ENCODE data around the gene RNASEH1.
A peak's percentile ranks its signal among the peaks of the same experiment; 100 is the strongest.

RNASEH1 gene

DNA sequence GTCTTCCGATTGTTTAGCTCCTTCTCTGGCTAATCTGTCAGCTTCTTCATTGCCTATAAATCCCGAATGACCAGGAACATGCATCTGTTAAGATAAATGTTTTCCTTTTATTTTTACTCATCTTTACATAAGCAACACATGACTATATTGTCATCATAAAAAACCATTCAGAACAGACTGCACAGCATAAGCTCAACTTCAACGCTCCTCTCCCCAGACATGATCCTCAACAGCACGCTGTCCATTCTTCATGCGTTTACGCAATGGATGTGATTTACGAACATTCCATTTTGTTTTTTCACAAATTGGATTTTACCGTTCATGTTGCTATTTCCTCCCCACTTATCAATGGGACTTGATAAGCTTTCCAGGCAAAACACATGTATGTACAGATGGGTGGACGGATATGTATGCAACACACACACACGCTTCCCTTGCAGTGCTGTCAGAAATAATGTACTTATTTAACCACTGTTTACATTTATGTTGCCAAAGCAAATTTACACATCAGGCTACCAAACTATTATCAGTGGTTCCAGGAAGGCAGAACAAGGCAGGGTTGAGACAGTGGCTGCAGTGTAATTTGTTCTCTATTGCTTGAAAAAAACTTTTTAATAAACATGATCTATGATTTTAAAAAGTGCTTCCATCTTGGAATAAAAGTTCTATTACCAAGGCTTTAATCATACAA lies 12.2 kb downstream of the RNASEH1 start:
- DNase-seq = no peak

- DNase-seq = no peak
These were observed 15.0 kb downstream of the RNASEH1 start for GRCh38 chr2:3543023-3543683.

- DNase-seq = no peak
These were observed 16.0 kb downstream of the RNASEH1 start for GRCh38 chr2:3542107-3542506.

DNA sequence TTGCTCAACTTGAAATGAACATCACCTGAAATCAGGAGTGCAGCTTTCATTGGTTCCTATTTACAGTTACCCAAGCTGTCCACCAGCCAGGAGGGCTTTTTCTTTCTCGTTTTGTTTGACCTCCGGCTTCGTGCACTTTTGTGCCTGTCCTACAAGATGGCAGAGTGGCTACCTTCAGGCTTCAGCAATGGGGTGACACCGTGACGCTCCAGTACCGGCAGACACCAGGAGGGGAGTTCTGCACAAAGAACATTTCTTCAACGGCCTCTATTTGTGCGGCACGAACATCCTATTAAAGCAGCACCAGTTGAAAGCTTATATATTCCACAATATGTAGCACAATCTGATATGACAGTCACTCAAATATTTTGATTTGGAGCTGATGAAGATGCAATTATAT lies 18.3 kb downstream of the RNASEH1 start:
- no peak for DNase-seq

GRCh38 chr2:3536682-3537632 lies 21.2 kb downstream of the RNASEH1 start:
- DNase-seq = peak in 1 of 2 experiments; percentile 32

DNA sequence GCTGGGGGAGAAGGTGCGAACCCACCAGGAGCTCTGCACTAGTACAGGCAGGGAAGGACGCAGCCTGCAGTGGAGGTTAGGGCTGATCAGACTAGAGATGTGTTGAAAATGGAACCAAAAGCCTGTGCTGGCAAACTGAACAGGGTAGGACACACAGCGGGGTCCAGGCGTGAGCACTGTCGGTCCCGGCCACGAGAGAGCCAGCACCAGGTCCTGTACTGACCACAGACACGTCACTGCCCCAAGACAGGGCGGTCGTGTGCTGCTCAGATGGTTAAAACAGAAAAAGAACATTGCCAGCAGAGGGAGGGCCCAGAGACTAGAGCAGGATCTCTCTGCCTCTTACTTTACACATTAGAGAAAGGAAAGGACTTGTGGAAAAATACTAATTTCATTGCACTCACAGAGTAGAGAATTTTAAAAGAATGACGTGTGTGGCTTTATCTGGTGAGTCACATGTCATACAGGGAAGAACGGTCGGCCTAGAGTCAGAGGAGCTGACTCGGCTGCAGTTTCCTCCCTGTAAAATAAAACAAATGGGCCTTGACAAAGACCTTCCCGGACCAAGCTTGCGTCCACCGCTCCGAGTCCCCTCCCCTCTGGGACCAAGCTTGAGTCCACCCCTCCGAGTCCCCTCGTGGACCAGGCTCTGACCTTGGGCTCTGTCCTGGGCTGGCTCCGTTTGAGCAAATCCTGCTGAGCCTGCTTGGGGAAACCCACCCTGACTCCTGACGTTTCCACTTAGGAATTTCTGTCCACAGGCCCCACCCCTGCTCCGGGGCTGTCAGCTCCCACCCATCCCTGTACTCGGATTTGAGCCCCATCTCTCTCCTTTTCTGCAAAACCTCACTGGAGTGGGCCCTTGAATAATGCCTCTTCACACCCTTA lies 22.1 kb downstream of the RNASEH1 start:
- no peak for DNase-seq

- DNase-seq = no peak
These were observed 22.7 kb downstream of the RNASEH1 start for GRCh38 chr2:3535467-3535793.

DNA sequence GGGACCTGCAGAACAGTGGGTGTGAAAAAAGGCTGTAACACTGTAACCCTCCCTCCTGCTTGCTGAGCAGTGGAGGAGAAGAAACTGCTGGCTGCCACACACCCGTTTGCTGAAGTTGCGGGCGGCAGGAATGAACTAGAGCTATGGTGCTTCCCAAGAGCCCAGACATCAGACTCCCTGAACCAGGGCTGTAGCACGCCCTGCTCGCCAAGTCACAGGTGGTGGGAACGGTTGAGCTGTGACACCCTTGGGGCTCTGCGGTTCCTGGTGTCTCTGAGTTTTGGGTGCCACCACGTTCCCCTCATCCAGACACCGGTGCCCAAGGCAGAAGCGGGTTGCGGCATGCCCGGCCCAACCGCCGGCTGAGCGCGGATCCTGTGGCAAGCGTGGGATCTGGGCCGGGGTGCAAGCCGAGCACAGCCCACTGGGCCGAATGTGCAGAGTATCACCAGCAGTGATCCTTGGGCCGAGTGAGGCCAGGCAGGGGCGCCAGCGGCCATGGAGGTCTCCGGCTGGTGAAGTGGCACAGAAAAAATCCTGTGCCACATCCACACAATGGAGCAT lies 23.8 kb downstream of the RNASEH1 start:
- no peak for DNase-seq

DNA sequence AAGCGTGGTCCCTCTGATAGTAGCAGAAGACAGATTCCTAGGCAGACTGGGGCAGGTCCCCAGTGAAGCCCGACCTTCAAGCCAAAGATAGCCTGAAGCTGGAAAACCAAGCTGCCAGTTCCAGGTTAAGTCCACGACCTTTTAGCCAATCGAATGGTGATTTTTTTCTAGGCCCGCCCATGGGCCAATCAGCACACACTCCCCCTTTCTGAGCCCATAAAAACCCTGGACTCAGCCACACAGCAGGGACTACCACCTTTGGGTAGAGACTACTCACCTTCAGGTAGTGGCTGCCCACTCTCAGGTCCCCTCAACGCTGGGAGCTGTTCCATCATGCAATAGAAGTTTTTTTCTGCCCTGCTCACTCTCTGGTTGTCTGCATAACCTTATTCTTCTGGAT lies 24.3 kb downstream of the RNASEH1 start:
- no peak for DNase-seq

DNA sequence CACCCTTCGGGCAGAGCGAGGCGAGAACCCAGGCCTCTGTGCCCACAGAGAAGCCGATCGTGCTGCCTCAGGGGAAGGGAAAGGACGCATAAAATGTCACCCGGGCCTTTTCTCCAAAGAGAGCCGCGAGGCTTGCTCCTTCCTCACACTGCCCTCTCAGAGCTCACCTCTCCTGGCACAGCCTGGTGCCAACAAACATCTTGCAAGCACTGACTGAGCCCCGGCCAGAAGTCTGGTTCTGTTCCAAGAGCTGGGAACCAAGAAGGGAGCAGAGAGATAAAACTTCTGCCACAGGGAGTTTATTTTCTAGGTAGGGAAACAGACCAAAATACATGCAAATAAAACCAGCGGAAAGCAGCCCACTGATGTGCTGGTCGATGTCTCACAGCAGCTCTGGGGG lies 25.2 kb downstream of the RNASEH1 start:
- DNase-seq = no peak

GRCh38 chr2:3529316-3530025 lies 28.7 kb downstream of the RNASEH1 start:
- DNase-seq = no peak

DNA sequence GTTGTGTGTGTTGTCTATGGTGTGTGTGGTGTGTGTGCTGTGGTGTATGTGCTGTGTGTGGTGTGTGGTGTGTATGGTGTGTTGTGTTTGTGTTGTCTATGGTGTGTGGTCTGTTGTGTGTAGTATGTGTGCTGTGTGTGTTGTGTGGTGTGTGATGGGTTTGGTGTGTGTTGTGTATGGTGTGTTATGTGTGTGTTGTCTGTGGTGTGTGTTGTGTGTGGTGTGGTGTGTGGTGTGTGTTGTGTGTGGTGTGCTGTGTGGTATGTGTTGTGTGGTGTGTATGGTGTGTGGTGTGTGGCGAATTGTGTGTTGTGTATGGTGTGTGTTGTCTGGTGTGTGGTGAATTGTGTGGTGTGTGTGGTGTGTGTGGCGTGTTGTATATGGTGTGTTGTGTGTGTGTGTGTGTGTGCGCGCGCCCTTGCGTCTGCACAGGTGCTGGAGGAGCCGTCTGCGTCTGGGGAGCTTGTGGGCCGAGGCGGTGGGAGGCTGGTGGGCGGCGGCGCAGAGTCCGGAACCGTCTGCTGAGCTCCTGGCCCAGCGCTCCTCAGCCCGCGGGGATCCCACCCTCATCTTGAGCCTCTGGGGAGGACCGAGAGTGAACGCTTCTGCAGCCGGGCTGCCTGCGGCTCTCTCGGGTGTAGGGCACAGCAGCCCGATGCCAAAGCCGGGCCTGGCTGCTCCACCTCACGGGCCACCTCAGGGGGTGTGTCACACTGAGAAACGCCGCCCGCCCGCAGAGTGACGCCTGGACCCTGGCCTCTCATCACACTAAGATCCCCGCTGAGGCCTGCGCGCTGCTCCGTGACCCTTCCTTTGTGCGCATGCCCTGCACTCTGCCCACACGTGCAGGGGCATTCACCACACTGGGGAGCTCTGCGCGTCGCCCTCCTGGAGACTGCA lies 30.0 kb downstream of the RNASEH1 start:
- DNase-seq = no peak

- DNase-seq = no peak
These were observed 31.3 kb downstream of the RNASEH1 start for GRCh38 chr2:3526871-3527270.

GRCh38 chr2:3523551-3524041 lies 34.5 kb downstream of the RNASEH1 start:
- no peak for DNase-seq

- no peak for DNase-seq
These were observed 35.1 kb downstream of the RNASEH1 start for GRCh38 chr2:3522961-3523421.

DNA sequence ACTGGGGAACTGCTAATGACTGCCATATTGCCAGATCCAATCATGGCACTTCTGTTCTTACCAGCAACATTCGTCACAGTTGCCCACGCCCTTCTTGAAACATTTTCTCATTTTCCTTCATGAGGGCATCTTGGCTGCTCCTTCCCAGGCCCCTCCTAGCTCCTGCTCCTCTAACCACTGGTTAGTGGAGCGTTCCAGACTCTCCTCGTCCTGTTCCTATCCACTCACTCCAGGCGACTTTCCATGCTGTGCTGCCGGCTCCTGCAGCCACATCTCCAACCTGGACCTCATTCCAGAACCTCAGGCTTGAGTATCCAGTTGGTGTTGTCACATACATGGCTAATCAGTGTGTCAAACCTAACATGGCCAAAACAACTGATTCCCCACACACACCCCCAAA lies 37.5 kb downstream of the RNASEH1 start:
- DNase-seq = no peak

- DNase-seq = peak; percentile 87
These were observed 38.6 kb downstream of the RNASEH1 start, which contains the start of gene ADI1 for GRCh38 chr2:3519255-3520205. ADI1 (minus strand) TSS chr2:3519531; CDS start chr2:3519487, 44 bp downstream.

GRCh38 chr2:3518496-3519254 lies 39.5 kb downstream of the RNASEH1 start:
- peak; percentile 94 to 98 for DNase-seq
